Esophagus (tissue), 2 donors: ENCODE data around the gene DOCK8. TPM values are rescaled to one million over a fixed set of nuclear protein-coding genes. Genes with fewer than 3 reads are reported as not detected.
"Not testable (repeated sequence)": the region's sequence is repeated elsewhere in the genome, so short reads cannot be mapped to it uniquely, and the experiment has no call there.

Experiments used
- H3K27ac ChIP-seq, 2 donors: one replicate each; pipeline ENCODE4 v1.5.1; 2013; ENCODE audit warnings: low read depth in 2 of 2, mild to moderate bottlenecking in 2 of 2, inconsistent platforms in 1 of 2, low read length in 1 of 2, moderate library complexity in 1 of 2
- H3K27me3 ChIP-seq, 2 donors: one replicate each; pipeline ENCODE4 v1.6.1; 2013; ENCODE audit warnings: low read length in 2 of 2, control low read depth in 1 of 2, mild to moderate bottlenecking in 1 of 2; ENCODE audit not compliant: insufficient read depth in 2 of 2, control insufficient read depth in 1 of 2
- H3K36me3 ChIP-seq, 2 donors: one replicate each; pipeline ENCODE4 v1.6.1; 2013; ENCODE audit warnings: low read length in 1 of 2; ENCODE audit not compliant: control insufficient read depth in 2 of 2, insufficient read depth in 2 of 2
- H3K4me1 ChIP-seq, 2 donors: one replicate each; pipeline ENCODE4 v1.6.1; 2013; ENCODE audit warnings: low read length in 1 of 2; ENCODE audit not compliant: control insufficient read depth in 2 of 2, insufficient read depth in 2 of 2
- H3K4me3 ChIP-seq, 2 donors: one replicate each; pipeline ENCODE4 v1.5.1; 2013; ENCODE audit warnings: low read length in 2 of 2, mild to moderate bottlenecking in 2 of 2, low read depth in 1 of 2, moderate library complexity in 1 of 2
- H3K9me3 ChIP-seq, 2 donors: one replicate each; pipeline ENCODE4 v1.6.1; 2013; ENCODE audit warnings: mild to moderate bottlenecking in 2 of 2, low read depth in 1 of 2, low read length in 1 of 2, moderate library complexity in 1 of 2; ENCODE audit not compliant: control insufficient read depth in 2 of 2, insufficient read depth in 1 of 2
- WGBS, 2 donors: extraction: QIAGEN DNeasy Blood & Tissue Kit; methylation state at CpG; one replicate each; pipeline ENCODE4 v1.1.7; 2013; 5-methylcytosine and 5-hydroxymethylcytosine counted together
- polyA plus RNA-seq, 2 donors: library from polyadenylated mRNA; stranded (reverse); fragments of 200-250 nt; gene quantifications; one replicate each; pipeline ENCODE4 v1.2.3, GENCODE V29; 2013
- donor health status: healthy with polysubstance abuse.
- donor health status: Bipolar disorder and iron deficiency.

The DOCK8 gene
- 1 to 10 TPM; 3.6 to 5.1 TPM for polyA plus RNA-seq

GRCh38 chr9:214648-215493, at the start of gene DOCK8:
Gene DOCK8 (plus strand): TSS chr9:214865. CDS start chr9:214977, 112 bp downstream.
- H3K9me3 ChIP-seq = no peaks in the 10 kb centered on the region
- WGBS, 2 donors = 0 to 1% methylated on average over 103 of the region's 103 CpGs
- H3K36me3 ChIP-seq = no peaks in the 10 kb centered on the region
- peak within 1 kb of the TSS; percentile 74 to 86 for H3K27ac ChIP-seq
- H3K27me3 ChIP-seq = no peaks in the 10 kb centered on the region
- H3K4me1 ChIP-seq = no peaks in the 10 kb centered on the region
- H3K4me3 ChIP-seq = peak within 1 kb of the TSS; percentile 63 to 76

DNA sequence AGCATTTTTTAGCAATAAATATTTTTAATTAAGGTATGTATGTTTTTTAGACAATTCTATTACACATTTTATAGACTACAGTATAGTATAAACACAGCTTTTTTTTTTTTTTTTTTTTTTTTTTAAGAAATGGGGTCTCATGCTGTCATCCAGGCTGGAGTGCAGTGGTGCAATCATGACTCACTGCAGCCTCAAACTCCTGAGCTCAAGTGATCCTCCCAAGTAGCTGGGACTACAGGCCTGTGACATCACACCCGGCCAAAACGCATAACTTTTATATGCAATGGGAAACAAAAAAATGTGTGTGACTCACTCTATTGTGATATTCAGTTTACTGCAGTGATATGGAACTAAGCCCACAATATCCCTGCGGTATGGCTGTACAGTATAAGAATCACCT, 44.9 kb upstream of the DOCK8 start:
- not testable (repeated sequence) for H3K36me3 ChIP-seq, H3K27me3 ChIP-seq, H3K9me3 ChIP-seq, H3K4me3 ChIP-seq, H3K4me1 ChIP-seq, H3K27ac ChIP-seq
- WGBS, 2 donors = no CpG with 5 or more reads among the region's 3 CpGs

DNA sequence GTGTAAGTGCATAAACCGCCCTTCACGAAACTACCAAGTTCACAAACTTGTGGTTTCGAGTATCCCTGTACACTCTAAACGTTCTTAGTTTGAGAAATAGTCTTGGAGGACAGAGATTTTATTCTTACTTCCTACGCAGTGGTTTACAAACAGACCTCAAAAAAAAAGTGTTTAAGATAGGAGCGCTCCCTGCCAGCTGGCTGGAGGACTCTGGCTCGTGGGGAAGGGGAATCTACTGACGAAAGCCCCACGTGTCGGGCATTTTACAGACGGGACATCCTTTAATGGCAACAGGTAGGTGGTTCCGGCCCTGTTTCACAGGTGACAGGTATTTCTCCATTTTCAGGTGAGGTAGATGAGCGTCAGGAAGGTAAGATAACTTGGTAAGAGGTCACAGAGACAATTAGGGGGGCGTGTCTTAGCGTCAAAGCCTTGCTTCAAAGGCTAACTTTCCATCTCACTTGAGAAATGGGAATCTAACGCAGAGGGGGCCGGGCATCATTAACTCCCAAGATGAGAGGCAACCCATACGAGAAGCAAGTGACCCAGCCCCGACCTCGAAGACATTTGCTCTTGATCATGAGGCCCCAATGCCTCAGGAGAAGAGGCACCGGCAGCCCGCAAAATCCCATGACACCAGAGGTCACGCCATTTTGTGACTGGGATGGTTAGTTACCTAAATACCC, 36.4 kb upstream of the DOCK8 start:
- not testable (repeated sequence) for H3K36me3 ChIP-seq, H3K9me3 ChIP-seq, H3K27me3 ChIP-seq, H3K4me1 ChIP-seq
- Histone ChIP-seq H3K4me3 (peak overlapping the region in 1 of 2 donors; percentile 31), H3K27ac (peak overlapping the region; percentile 31 to 55)
- 3 to 4% methylated on average over 15 to 18 of the region's 23 CpGs for WGBS, 2 donors

GRCh38 chr9:178970-179383, 35.7 kb upstream of the DOCK8 start, which contains the start of gene ZNG1A:
Gene ZNG1A (minus strand): TSS chr9:179056. CDS start chr9:178969, 87 bp downstream.
- not testable (repeated sequence) for H3K9me3 ChIP-seq, H3K36me3 ChIP-seq, H3K4me1 ChIP-seq, H3K27me3 ChIP-seq
- 0 to 1% methylated on average over 7 to 21 of the region's 32 CpGs for WGBS, 2 donors
- Histone ChIP-seq H3K27ac (peak within 1 kb of the TSS; percentile 31 to 55), H3K4me3 (peak within 1 kb of the TSS in 1 of 2 donors; percentile 31)

GRCh38 chr9:199601-200000, 15.1 kb upstream of the DOCK8 start:
- H3K4me1 ChIP-seq, H3K27me3 ChIP-seq, H3K36me3 ChIP-seq, H3K27ac ChIP-seq, H3K9me3 ChIP-seq, H3K4me3 ChIP-seq: not testable (repeated sequence)
- 55% methylated on average over 1 of the region's 1 CpG; no CpG with 5 or more reads in 1 of the 2 donors for WGBS, 2 donors

GRCh38 chr9:206481-206880, 8.2 kb upstream of the DOCK8 start:
- Histone ChIP-seq H3K36me3 (no peaks in the 10 kb centered on the region), H3K27me3 (no peaks in the 10 kb centered on the region), H3K9me3 (no peaks in the 10 kb centered on the region), H3K4me3 (no peak overlapping the region), H3K27ac (no peak overlapping the region), H3K4me1 (no peaks in the 10 kb centered on the region)
- WGBS, 2 donors = 69 to 75% methylated on average over 1 of the region's 1 CpG

DNA sequence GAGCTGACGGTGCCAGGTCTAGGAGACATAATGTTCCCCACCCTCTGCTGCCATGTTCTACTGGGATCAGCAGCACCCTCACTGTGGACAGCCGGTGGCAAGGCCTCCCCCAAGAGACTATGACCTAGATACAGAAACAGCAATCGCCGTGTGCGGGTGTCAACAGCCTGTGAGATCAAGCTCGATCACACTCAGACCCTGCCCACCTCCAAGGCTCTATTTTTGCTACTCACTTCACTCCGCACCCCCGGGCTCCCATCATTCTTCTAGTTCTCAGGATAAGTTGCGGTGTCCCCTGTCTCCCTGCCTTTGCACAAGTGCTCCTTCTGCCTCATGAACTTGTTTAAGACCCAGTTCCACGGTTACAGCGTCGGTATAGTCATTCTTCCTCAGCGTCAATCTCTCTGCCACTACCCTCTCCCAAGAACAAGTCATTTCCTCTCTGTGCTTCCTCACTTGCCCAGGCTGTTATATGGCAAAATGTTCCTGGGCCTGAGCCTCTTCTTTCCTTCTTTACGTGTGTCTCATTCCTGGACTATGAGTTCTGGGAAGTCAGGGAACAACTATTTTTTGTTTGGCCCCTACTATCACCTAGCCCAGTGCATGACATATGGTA, 5.4 kb upstream of the DOCK8 start:
- no peak overlapping the region for H3K4me3 ChIP-seq
- 88 to 90% methylated on average over 13 to 14 of the region's 14 CpGs for WGBS, 2 donors

GRCh38 chr9:211036-211435, 3.6 kb upstream of the DOCK8 start:
- Histone ChIP-seq H3K4me3 (no peak overlapping the region), H3K27me3 (no peaks in the 10 kb centered on the region)
- WGBS, 2 donors = 77 to 83% methylated on average over 7 of the region's 7 CpGs

More for the DNA sequence above, 5.4 kb upstream of the DOCK8 start:
- Histone ChIP-seq H3K27me3 (no peaks in the 10 kb centered on the region), H3K27ac (no peak overlapping the region), H3K9me3 (no peaks in the 10 kb centered on the region), H3K36me3 (no peaks in the 10 kb centered on the region), H3K4me1 (no peaks in the 10 kb centered on the region)

GRCh38 chr9:211557-211956, 3.1 kb upstream of the DOCK8 start:
- 39 to 44% methylated on average over 5 of the region's 5 CpGs for WGBS, 2 donors
- no peaks in the 10 kb centered on the region for H3K36me3 ChIP-seq
- no peaks in the 10 kb centered on the region for H3K4me1 ChIP-seq
- H3K4me3 ChIP-seq = no peak overlapping the region
- H3K27me3 ChIP-seq = no peaks in the 10 kb centered on the region
- H3K9me3 ChIP-seq = no peaks in the 10 kb centered on the region
- H3K27ac ChIP-seq = no peak overlapping the region

More at GRCh38 chr9:211036-211435, 3.6 kb upstream of the DOCK8 start:
- Histone ChIP-seq H3K4me1 (no peaks in the 10 kb centered on the region), H3K27ac (no peak overlapping the region), H3K9me3 (no peaks in the 10 kb centered on the region), H3K36me3 (no peaks in the 10 kb centered on the region)
